ENCODE results near the gene A3GALT2. TPM values are rescaled to one million over a fixed set of nuclear protein-coding genes. Genes with fewer than 3 reads are reported as not detected.

A3GALT2 gene
- polyA plus RNA-seq, 1 donor from 2014 or later = 0.35 TPM

DNA sequence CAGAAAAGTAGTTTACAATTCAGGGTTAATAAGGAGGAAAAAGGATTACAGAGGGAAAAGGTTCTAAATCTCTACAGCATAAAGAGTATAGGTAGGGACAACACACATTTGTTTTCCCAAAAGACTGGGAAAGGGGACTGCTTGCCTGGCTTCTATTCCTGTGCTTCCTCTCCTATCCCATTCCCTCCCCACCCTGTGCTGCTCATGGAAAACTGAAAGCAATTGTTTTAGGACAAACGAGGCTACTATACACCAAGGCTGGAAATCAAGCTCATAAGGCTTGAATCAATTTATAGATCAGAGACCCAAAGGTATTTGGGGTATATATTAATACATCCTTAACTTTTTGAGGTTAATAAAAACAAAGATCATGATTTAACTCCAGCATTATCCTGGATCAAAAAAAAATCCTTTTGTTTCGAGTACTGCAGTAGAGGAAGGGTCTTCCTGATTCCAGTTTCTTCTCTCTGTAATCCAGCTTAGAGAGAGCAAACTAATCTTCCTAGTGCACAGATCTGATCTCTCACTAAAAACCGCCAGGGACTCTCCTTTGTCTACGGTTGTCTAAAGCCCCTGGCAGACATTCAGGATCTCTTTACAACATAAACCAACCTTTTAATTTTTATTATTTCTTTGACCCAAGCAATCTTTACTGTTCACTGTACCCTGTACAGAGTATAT is 37.4 kb upstream of the A3GALT2 start:
- Histone ChIP-seq H3K27ac (ENCODE audit: low read length) (no peak overlapping the region), H3K9ac (ENCODE audit: low read length) (no peak overlapping the region), H3K9me3 (ENCODE audit: low read length) (no peaks in the 10 kb centered on the region), H3K79me2 (replicated peaks; ENCODE audit: insufficient read depth, low read length) (peaks cover 23% of the 10 kb centered on the region), H2AFZ (ENCODE audit: low read depth, low read length) (no peak overlapping the region), H3K9me2 (ENCODE audit: insufficient read depth, low read length) (no peaks in the 10 kb centered on the region), H4K20me1 (ENCODE audit: insufficient read depth) (no peaks in the 10 kb centered on the region), H3F3A (ENCODE audit: insufficient read depth, low read length, poor library complexity, severe bottlenecking) (peaks cover 4% of the 10 kb centered on the region), H3K27me3 (ENCODE audit: insufficient read depth, low read depth, low read length) (no peaks in the 10 kb centered on the region), H3K36me3 (ENCODE audit: insufficient read depth, low read length) (peaks cover 43% of the 10 kb centered on the region), H3K4me3 (ENCODE audit: low read length) (no peak overlapping the region), H3K4me2 (ENCODE audit: low read length) (no peak overlapping the region)
- TF ChIP-seq EZH2 (IDR thresholded peaks at IDR 0.05; ENCODE audit: borderline replicate concordance, insufficient read depth, low read length, poor library complexity, severe bottlenecking) = no peak
- no peak for TF ChIP-seq RAD21 (conservative IDR thresholded peaks at IDR 0.05)
- no peak for TF ChIP-seq MXI1 (conservative IDR thresholded peaks at IDR 0.05; ENCODE audit: poor library complexity, severe bottlenecking)
- TF ChIP-seq EP300 (conservative IDR thresholded peaks at IDR 0.05; ENCODE audit: poor library complexity, severe bottlenecking) = no peak
- TF ChIP-seq, protein P1, sequence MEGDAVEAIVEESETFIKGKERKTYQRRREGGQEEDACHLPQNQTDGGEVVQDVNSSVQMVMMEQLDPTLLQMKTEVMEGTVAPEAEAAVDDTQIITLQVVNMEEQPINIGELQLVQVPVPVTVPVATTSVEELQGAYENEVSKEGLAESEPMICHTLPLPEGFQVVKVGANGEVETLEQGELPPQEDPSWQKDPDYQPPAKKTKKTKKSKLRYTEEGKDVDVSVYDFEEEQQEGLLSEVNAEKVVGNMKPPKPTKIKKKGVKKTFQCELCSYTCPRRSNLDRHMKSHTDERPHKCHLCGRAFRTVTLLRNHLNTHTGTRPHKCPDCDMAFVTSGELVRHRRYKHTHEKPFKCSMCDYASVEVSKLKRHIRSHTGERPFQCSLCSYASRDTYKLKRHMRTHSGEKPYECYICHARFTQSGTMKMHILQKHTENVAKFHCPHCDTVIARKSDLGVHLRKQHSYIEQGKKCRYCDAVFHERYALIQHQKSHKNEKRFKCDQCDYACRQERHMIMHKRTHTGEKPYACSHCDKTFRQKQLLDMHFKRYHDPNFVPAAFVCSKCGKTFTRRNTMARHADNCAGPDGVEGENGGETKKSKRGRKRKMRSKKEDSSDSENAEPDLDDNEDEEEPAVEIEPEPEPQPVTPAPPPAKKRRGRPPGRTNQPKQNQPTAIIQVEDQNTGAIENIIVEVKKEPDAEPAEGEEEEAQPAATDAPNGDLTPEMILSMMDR (IDR thresholded peaks at IDR 0.05; ENCODE audit: poor library complexity, severe bottlenecking) = no peak
- TF ChIP-seq, protein P2, sequence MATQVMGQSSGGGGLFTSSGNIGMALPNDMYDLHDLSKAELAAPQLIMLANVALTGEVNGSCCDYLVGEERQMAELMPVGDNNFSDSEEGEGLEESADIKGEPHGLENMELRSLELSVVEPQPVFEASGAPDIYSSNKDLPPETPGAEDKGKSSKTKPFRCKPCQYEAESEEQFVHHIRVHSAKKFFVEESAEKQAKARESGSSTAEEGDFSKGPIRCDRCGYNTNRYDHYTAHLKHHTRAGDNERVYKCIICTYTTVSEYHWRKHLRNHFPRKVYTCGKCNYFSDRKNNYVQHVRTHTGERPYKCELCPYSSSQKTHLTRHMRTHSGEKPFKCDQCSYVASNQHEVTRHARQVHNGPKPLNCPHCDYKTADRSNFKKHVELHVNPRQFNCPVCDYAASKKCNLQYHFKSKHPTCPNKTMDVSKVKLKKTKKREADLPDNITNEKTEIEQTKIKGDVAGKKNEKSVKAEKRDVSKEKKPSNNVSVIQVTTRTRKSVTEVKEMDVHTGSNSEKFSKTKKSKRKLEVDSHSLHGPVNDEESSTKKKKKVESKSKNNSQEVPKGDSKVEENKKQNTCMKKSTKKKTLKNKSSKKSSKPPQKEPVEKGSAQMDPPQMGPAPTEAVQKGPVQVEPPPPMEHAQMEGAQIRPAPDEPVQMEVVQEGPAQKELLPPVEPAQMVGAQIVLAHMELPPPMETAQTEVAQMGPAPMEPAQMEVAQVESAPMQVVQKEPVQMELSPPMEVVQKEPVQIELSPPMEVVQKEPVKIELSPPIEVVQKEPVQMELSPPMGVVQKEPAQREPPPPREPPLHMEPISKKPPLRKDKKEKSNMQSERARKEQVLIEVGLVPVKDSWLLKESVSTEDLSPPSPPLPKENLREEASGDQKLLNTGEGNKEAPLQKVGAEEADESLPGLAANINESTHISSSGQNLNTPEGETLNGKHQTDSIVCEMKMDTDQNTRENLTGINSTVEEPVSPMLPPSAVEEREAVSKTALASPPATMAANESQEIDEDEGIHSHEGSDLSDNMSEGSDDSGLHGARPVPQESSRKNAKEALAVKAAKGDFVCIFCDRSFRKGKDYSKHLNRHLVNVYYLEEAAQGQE (IDR thresholded peaks at IDR 0.05; ENCODE audit: borderline replicate concordance) = no peak
- no peak for TF ChIP-seq SMC3 (conservative IDR thresholded peaks at IDR 0.05; ENCODE audit: poor library complexity)
- TF ChIP-seq POLR2AphosphoS5 (IDR thresholded peaks at IDR 0.05) = no peak

DNA sequence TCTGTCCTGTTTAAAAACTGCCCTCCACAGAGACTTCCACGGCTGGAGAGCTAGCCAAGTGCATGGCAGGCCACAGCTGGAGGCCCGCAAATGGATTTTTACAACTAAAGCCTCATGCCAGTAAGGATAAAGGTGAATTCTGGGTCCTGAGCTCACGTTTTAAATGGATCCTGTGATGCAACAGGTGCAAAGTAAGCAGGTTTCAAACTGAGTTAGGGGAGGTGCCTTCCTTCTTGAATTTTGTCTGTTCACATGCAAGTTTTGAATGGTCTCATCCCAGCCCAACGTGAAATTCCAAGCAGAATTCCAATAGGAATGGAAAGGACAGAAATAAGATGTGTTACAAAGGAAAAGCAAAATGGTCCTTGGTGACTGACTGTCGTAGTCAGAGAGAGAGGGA is 36.2 kb upstream of the A3GALT2 start:
- no peak overlapping the region for H3K4me3 ChIP-seq (ENCODE audit: low read length)
- no peak overlapping the region for H3K9ac ChIP-seq (ENCODE audit: low read length)
- TF ChIP-seq, protein P1 (IDR thresholded peaks at IDR 0.05; ENCODE audit: poor library complexity, severe bottlenecking) = no peak
- TF ChIP-seq POLR2AphosphoS5 (IDR thresholded peaks at IDR 0.05) = no peak
- TF ChIP-seq MXI1 (conservative IDR thresholded peaks at IDR 0.05; ENCODE audit: poor library complexity, severe bottlenecking) = no peak
- no peak for TF ChIP-seq EZH2 (IDR thresholded peaks at IDR 0.05; ENCODE audit: borderline replicate concordance, insufficient read depth, low read length, poor library complexity, severe bottlenecking)
- no peak for TF ChIP-seq EP300 (conservative IDR thresholded peaks at IDR 0.05; ENCODE audit: poor library complexity, severe bottlenecking)
- TF ChIP-seq SMC3 (conservative IDR thresholded peaks at IDR 0.05; ENCODE audit: poor library complexity) = no peak
- no peak for TF ChIP-seq TAF1 (IDR thresholded peaks at IDR 0.05; ENCODE audit: low read depth)
- TF ChIP-seq RAD21 (conservative IDR thresholded peaks at IDR 0.05) = no peak
- TF ChIP-seq, protein P2 (IDR thresholded peaks at IDR 0.05; ENCODE audit: borderline replicate concordance) = no peak
- no peaks in the 10 kb centered on the region for H3K27me3 ChIP-seq (ENCODE audit: insufficient read depth, low read depth, low read length)
- no peaks in the 10 kb centered on the region for H4K20me1 ChIP-seq (ENCODE audit: insufficient read depth)
- no peak overlapping the region for H3K4me2 ChIP-seq (ENCODE audit: low read length)
- H3F3A ChIP-seq (ENCODE audit: insufficient read depth, low read length, poor library complexity, severe bottlenecking) = peaks cover 2% of the 10 kb centered on the region
- no peak overlapping the region for H2AFZ ChIP-seq (ENCODE audit: low read depth, low read length)
- H3K9me2 ChIP-seq (ENCODE audit: insufficient read depth, low read length) = no peaks in the 10 kb centered on the region
- no peak overlapping the region for H3K27ac ChIP-seq (ENCODE audit: low read length)
- peaks cover 45% of the 10 kb centered on the region for H3K36me3 ChIP-seq (ENCODE audit: insufficient read depth, low read length)
- H3K9me3 ChIP-seq (ENCODE audit: low read length) = no peaks in the 10 kb centered on the region
- H3K79me2 ChIP-seq (replicated peaks; ENCODE audit: insufficient read depth, low read length) = peaks cover 21% of the 10 kb centered on the region
